H1 (cell line): ENCODE measurements around the gene ZBTB4. TPM values are rescaled to one million over a fixed set of nuclear protein-coding genes. Genes with fewer than 3 reads are reported as not detected.
A peak's percentile ranks its signal among the peaks of the same experiment; 100 is the strongest.

Experiments used
- CHD1 ChIP-seq: IDR thresholded peaks from 2 replicates; pipeline ENCODE4 v1.6.1; 2012; ENCODE audit warnings: low read depth, low read length, improper control_type of control experiment
- CHD2 ChIP-seq: IDR thresholded peaks from 2 replicates; pipeline ENCODE4 v1.6.1; 2012; ENCODE audit warnings: low read length, improper control_type of control experiment
- CREB1 ChIP-seq: IDR thresholded peaks from 2 replicates; pipeline ENCODE4 v1.6.1; 2012; ENCODE audit warnings: inconsistent platforms
- CTCF ChIP-seq, 3 experiments: IDR thresholded peaks; 1 replicate in 2 of 3; 2 replicates in 1 of 3; pipeline versions ENCODE4 v1.5.1 to v1.6.1; 2011; ENCODE audit warnings: low read length in 3 of 3, mild to moderate bottlenecking in 3 of 3, inconsistent platforms in 2 of 3, low read depth in 1 of 3, moderate library complexity in 1 of 3; ENCODE audit not compliant: insufficient read depth in 1 of 3; ENCODE audit errors: control extremely low read depth in 1 of 3
- EP300 ChIP-seq, 2 experiments: IDR thresholded peaks; 1 replicate in 1 of 2; 2 replicates in 1 of 2; pipeline ENCODE4 v1.6.1; 2011 to 2012; ENCODE audit warnings: low read depth in 2 of 2, low read length in 2 of 2, mild to moderate bottlenecking in 2 of 2, borderline replicate concordance in 1 of 2, inconsistent platforms in 1 of 2, moderate library complexity in 1 of 2
- GTF2F1 ChIP-seq: IDR thresholded peaks from 2 replicates; pipeline ENCODE4 v1.6.1; 2012; ENCODE audit warnings: low read depth, low read length, improper control_type of control experiment, borderline replicate concordance
- JUN ChIP-seq: IDR thresholded peaks from 2 replicates; pipeline ENCODE4 v1.6.1; 2011; ENCODE audit warnings: low read depth, mild to moderate bottlenecking, improper control_type of control experiment, low read length
- KDM1A ChIP-seq: fragments of 200-600, 300-600 bp; sonication (generic); IDR thresholded peaks from 2 replicates; pipeline ENCODE4 v1.7.1; 2016; ENCODE audit warnings: mild to moderate bottlenecking, low read length, borderline replicate concordance
- MAFK ChIP-seq: IDR thresholded peaks from 2 replicates; pipeline ENCODE4 v1.6.1; 2012; ENCODE audit warnings: low read depth, mild to moderate bottlenecking, improper control_type of control experiment, low read length
- POLR2AphosphoS5 ChIP-seq: IDR thresholded peaks from 2 replicates; pipeline ENCODE4 v1.6.1; 2011; ENCODE audit warnings: low read depth, low read length
- POU5F1 ChIP-seq: IDR thresholded peaks from 2 replicates; pipeline ENCODE4 v1.6.1; 2011; ENCODE audit warnings: low read depth, mild to moderate bottlenecking, low read length, moderate library complexity
- RNF2 ChIP-seq: fragments of 200-900, 300-1000 bp; sonication (generic); IDR thresholded peaks from 2 replicates; pipeline ENCODE4 v1.7.1; 2016; ENCODE audit warnings: borderline replicate concordance, low read depth, mild to moderate bottlenecking, antibody characterized with exemption, low read length; ENCODE audit not compliant: poor library complexity, severe bottlenecking; ENCODE audit errors: missing control alignments
- SIRT6 ChIP-seq: IDR thresholded peaks from one replicate; pipeline ENCODE4 v1.7.1; 2012; ENCODE audit warnings: low read length, inconsistent platforms
- SP4 ChIP-seq: IDR thresholded peaks from 2 replicates; pipeline ENCODE4 v1.6.1; 2012; ENCODE audit warnings: low read length, inconsistent platforms
- TBP ChIP-seq: IDR thresholded peaks from 2 replicates; pipeline ENCODE4 v1.6.1; 2011; ENCODE audit warnings: low read depth, low read length, improper control_type of control experiment
- TCF12 ChIP-seq: IDR thresholded peaks from 2 replicates; pipeline ENCODE4 v1.6.1; 2011; ENCODE audit warnings: low read depth, mild to moderate bottlenecking, low read length
- polyA plus RNA-seq, 7 experiments: library from polyadenylated mRNA; depleted of rRNA in 3 of 7; stranded (reverse) in 5 of 7; unstranded in 2 of 7; fragments of >200 nt in 5 of 7; fragments of 200-250 nt in 2 of 7; gene quantifications; 1 replicate in 5 of 7; 2 replicates in 1 of 7; 4 replicates in 1 of 7; pipeline versions ENCODE4 v1.2.1 to v1.2.3, GENCODE V29; 2011 to 2013; ENCODE audit warnings: missing spikeins in 2 of 7, mixed read lengths in 2 of 7
- total RNA-seq: library from RNA; stranded (reverse); fragmentation: NEBNext Ultra II Directional; extraction: Animal tissue kit (Norgen Biotek cat#: 25700); gene quantifications from 2 replicates; pipeline ENCODE4 v1.2.1, GENCODE V29; 2021

ZBTB4 gene
- total and polyA plus RNA-seq, 2 of the 8 experiments (the other 6 are each of a cell fraction or from before 2014, with no cell fraction given): 5.9 to 10.1 TPM

GRCh38 chr17:7436556-7437368 is 42.7 kb downstream of the ZBTB4 start (continued):
- TF ChIP-seq CTCF (IDR thresholded peaks at IDR 0.05; ENCODE audit: control extremely low read depth in 1 of 3, insufficient read depth in 1 of 3, low read depth in 1 of 3, low read length in 3 of 3): peak; percentile 63 to 99 (median 79)
- TF ChIP-seq JUN: 0 out of 2 replicates have a peak, but pooled peaks have one; percentile 19
- peak; percentile 47 for TF ChIP-seq RNF2
- peak; percentile 99 for TF ChIP-seq CREB1
- TF ChIP-seq SIRT6: no peak
- TF ChIP-seq CHD2: peak; percentile 15; the same call in 1 of the 2 replicates
- peak; percentile 9; the same call in 1 of the 2 replicates for TF ChIP-seq CHD1
- TF ChIP-seq POLR2AphosphoS5: no peak; the same call in none of the 2 replicates
- TF ChIP-seq EP300 (IDR thresholded peaks at IDR 0.05; ENCODE audit: borderline replicate concordance in 1 of 2, low read depth in 2 of 2, low read length in 2 of 2): peak; percentile 15 to 71; a peak in 2 of 3 replicates
- no peak for TF ChIP-seq GTF2F1
- TF ChIP-seq TCF12: peak; percentile 59; the same call in 1 of the 2 replicates
- no peak for TF ChIP-seq MAFK
- TF ChIP-seq TBP: peak; percentile 49
- TF ChIP-seq POU5F1: no peak
- no peak for TF ChIP-seq SP4
- TF ChIP-seq KDM1A: no peak
